ENCODE results near the gene EPS15. TPM values are rescaled to one million over a fixed set of nuclear protein-coding genes. Genes with fewer than 3 reads are reported as not detected.

EPS15 gene
- total and polyA plus RNA-seq, 2 of the 13 experiments (the other 11 are each of a cell fraction or from before 2014, with no cell fraction given), result 14.3 to 19.3 TPM

DNA sequence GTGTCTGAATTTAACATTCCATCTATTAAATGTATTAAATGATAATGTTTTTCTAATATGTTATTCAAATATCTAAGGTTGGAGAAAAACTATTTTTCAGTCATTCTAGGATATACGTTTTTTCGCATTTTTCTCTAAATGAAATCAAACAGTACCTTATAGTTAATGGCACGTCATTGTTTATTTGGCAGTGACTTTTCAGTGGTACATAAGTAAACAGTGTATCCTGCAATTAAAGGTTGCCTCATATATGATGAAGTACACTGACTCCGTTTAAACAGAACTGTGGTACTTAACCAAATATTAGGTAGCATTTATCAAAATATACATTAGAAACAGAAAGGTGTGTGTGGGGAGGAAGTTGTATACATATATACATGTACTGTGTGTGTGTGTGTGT is 79.2 kb downstream of the EPS15 start:
- H3K79me2 ChIP-seq (ENCODE audit: insufficient read depth, low read length), result no peaks in the 10 kb centered on the region
- in situ Hi-C loops (cut with HindIII; ENCODE audit: extremely low pct_ligation_motif_present, low pct_unique_long_range_greater_than_20kb) (no loop called here), intact Hi-C loops (cut with micrococcal nuclease; ENCODE audit: unreplicated experiment) (no loop called here)
- H3K36me3 ChIP-seq (replicated peaks in 1 of 2; ENCODE audit: control insufficient read depth in 1 of 2, insufficient read depth in 2 of 2, low read length in 2 of 2), result peaks cover 4 to 33% of the 10 kb centered on the region in 2 experiments; a peak in 4 of 5 replicates
- WGBS (ENCODE audit: low lambda C conversion rate), result 93% methylated on average over 4 of the region's 4 CpGs
- FAIRE-seq, result no peak
- no peaks in the 10 kb centered on the region for H4K20me1 ChIP-seq (ENCODE audit: insufficient read depth, low read length)
- no peaks in the 10 kb centered on the region for H3K4me1 ChIP-seq (ENCODE audit: insufficient read depth, low read length)
- no peak overlapping the region for H2AFZ ChIP-seq (ENCODE audit: low read length)
- no peak overlapping the region for H3K4me3 ChIP-seq (replicated peaks in 1 of 3; ENCODE audit: insufficient read depth in 1 of 3, low read depth in 2 of 3, low read length in 3 of 3)
- H3K4me2 ChIP-seq (ENCODE audit: low read depth, low read length), result no peak overlapping the region
- POLR2A ChIA-PET, result no interaction called here
- TF ChIP-seq ZNF224 (CRISPR knock-in tag; IDR thresholded peaks at IDR 0.05), result no peak
- TF ChIP-seq NPAS2 (CRISPR knock-in tag; IDR thresholded peaks at IDR 0.05; ENCODE audit: borderline replicate concordance), result no peak
- no peak for TF ChIP-seq ZNF329 (CRISPR knock-in tag; IDR thresholded peaks at IDR 0.05; ENCODE audit: low read depth)
- TF ChIP-seq ZNF354B (CRISPR knock-in tag; IDR thresholded peaks at IDR 0.05), result no peak
- TF ChIP-seq DR1 (CRISPR knock-in tag; IDR thresholded peaks at IDR 0.05), result no peak
- TF ChIP-seq ZNF792 (CRISPR knock-in tag; IDR thresholded peaks at IDR 0.05), result no peak
- TF ChIP-seq, protein P1, sequence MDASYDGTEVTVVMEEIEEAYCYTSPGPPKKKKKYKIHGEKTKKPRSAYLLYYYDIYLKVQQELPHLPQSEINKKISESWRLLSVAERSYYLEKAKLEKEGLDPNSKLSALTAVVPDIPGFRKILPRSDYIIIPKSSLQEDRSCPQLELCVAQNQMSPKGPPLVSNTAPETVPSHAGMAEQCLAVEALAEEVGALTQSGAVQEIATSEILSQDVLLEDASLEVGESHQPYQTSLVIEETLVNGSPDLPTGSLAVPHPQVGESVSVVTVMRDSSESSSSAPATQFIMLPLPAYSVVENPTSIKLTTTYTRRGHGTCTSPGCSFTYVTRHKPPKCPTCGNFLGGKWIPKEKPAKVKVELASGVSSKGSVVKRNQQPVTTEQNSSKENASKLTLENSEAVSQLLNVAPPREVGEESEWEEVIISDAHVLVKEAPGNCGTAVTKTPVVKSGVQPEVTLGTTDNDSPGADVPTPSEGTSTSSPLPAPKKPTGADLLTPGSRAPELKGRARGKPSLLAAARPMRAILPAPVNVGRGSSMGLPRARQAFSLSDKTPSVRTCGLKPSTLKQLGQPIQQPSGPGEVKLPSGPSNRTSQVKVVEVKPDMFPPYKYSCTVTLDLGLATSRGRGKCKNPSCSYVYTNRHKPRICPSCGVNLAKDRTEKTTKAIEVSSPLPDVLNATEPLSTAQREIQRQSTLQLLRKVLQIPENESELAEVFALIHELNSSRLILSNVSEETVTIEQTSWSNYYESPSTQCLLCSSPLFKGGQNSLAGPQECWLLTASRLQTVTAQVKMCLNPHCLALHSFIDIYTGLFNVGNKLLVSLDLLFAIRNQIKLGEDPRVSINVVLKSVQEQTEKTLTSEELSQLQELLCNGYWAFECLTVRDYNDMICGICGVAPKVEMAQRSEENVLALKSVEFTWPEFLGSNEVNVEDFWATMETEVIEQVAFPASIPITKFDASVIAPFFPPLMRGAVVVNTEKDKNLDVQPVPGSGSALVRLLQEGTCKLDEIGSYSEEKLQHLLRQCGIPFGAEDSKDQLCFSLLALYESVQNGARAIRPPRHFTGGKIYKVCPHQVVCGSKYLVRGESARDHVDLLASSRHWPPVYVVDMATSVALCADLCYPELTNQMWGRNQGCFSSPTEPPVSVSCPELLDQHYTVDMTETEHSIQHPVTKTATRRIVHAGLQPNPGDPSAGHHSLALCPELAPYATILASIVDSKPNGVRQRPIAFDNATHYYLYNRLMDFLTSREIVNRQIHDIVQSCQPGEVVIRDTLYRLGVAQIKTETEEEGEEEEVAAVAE (CRISPR knock-in tag; IDR thresholded peaks at IDR 0.05; ENCODE audit: borderline replicate concordance), result no peak
- TF ChIP-seq, protein P2, sequence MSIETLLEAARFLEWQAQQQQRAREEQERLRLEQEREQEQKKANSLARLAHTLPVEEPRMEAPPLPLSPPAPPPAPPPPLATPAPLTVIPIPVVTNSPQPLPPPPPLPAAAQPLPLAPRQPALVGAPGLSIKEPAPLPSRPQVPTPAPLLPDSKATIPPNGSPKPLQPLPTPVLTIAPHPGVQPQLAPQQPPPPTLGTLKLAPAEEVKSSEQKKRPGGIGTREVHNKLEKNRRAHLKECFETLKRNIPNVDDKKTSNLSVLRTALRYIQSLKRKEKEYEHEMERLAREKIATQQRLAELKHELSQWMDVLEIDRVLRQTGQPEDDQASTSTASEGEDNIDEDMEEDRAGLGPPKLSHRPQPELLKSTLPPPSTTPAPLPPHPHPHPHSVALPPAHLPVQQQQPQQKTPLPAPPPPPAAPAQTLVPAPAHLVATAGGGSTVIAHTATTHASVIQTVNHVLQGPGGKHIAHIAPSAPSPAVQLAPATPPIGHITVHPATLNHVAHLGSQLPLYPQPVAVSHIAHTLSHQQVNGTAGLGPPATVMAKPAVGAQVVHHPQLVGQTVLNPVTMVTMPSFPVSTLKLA (IDR thresholded peaks at IDR 0.05), result no peak
- TF ChIP-seq, protein P3, sequence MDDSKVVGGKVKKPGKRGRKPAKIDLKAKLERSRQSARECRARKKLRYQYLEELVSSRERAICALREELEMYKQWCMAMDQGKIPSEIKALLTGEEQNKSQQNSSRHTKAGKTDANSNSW (CRISPR knock-in tag; IDR thresholded peaks at IDR 0.05; ENCODE audit: borderline replicate concordance), result no peak
- no peak for TF ChIP-seq ZC3H4 (CRISPR knock-in tag; IDR thresholded peaks at IDR 0.05; ENCODE audit: borderline replicate concordance)
- no peak for TF ChIP-seq ZNF747 (CRISPR knock-in tag; IDR thresholded peaks at IDR 0.05; ENCODE audit: borderline replicate concordance)
- TF ChIP-seq ETV5 (CRISPR knock-in tag; IDR thresholded peaks at IDR 0.05; ENCODE audit: borderline replicate concordance), result no peak
- no peak for TF ChIP-seq DNMT3B (CRISPR knock-in tag; conservative IDR thresholded peaks at IDR 0.05)
- TF ChIP-seq, protein P4, sequence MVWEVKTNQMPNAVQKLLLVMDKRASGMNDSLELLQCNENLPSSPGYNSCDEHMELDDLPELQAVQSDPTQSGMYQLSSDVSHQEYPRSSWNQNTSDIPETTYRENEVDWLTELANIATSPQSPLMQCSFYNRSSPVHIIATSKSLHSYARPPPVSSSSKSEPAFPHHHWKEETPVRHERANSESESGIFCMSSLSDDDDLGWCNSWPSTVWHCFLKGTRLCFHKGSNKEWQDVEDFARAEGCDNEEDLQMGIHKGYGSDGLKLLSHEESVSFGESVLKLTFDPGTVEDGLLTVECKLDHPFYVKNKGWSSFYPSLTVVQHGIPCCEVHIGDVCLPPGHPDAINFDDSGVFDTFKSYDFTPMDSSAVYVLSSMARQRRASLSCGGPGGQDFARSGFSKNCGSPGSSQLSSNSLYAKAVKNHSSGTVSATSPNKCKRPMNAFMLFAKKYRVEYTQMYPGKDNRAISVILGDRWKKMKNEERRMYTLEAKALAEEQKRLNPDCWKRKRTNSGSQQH (CRISPR knock-in tag; IDR thresholded peaks at IDR 0.05; ENCODE audit: low read depth), result no peak
- TF ChIP-seq ZNF670 (CRISPR knock-in tag; IDR thresholded peaks at IDR 0.05; ENCODE audit: borderline replicate concordance), result no peak
- TF ChIP-seq, protein P5, sequence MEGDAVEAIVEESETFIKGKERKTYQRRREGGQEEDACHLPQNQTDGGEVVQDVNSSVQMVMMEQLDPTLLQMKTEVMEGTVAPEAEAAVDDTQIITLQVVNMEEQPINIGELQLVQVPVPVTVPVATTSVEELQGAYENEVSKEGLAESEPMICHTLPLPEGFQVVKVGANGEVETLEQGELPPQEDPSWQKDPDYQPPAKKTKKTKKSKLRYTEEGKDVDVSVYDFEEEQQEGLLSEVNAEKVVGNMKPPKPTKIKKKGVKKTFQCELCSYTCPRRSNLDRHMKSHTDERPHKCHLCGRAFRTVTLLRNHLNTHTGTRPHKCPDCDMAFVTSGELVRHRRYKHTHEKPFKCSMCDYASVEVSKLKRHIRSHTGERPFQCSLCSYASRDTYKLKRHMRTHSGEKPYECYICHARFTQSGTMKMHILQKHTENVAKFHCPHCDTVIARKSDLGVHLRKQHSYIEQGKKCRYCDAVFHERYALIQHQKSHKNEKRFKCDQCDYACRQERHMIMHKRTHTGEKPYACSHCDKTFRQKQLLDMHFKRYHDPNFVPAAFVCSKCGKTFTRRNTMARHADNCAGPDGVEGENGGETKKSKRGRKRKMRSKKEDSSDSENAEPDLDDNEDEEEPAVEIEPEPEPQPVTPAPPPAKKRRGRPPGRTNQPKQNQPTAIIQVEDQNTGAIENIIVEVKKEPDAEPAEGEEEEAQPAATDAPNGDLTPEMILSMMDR (CRISPR knock-in tag; IDR thresholded peaks at IDR 0.05), result no peak
- H3K27ac ChIP-seq (ENCODE audit: extremely low read length, insufficient read depth, low read length), result no peak overlapping the region
- H3K9ac ChIP-seq (ENCODE audit: insufficient read depth, low read depth, low read length), result no peak overlapping the region
- no peak for ATAC-seq
- H3K27me3 ChIP-seq (ENCODE audit: control insufficient read depth in 1 of 2, insufficient read depth in 2 of 2, low read length in 2 of 2), result no peaks in the 10 kb centered on the region; a peak in 1 of 5 replicates
- H3K9me3 ChIP-seq (ENCODE audit: low read length), result no peaks in the 10 kb centered on the region
- no TSS peak for BruUV-seq (replicated peaks)
- no peak for DNase-seq (ENCODE audit: low spot score)
- CTCF ChIA-PET (ENCODE audit: low intra/inter-chr PET ratio, low total read pairs), result no interaction called here
